Adrenal gland (tissue), 5 donors: ENCODE results near the gene PNPLA5.

Experiments
- POLR2A ChIP-seq, 2 donors: fragments of 450-650 bp; IDR thresholded peaks; one replicate each; pipeline ENCODE4 v1.6.1; 2017; ENCODE audit warnings: antibody characterized with exemption in 2 of 2, mild to moderate bottlenecking in 2 of 2, moderate library complexity in 1 of 2
- TF ChIP-seq, protein P1 (sequence below), 6 experiments: fragments of 450-650 bp in 4 of 6; fragments of 200-600 bp in 2 of 6; sonication (generic) in 1 of 6; IDR thresholded peaks; 1 replicate in 5 of 6; 2 replicates in 1 of 6; pipeline versions ENCODE4 v1.5.1 to v1.8.0; 2016 to 2021; ENCODE audit warnings: antibody characterized with exemption in 6 of 6, mild to moderate bottlenecking in 2 of 6, moderate library complexity in 1 of 6
- donor health status: DM: no; HTN: no; CAD: no.

- TF ChIP-seq, protein P1, sequence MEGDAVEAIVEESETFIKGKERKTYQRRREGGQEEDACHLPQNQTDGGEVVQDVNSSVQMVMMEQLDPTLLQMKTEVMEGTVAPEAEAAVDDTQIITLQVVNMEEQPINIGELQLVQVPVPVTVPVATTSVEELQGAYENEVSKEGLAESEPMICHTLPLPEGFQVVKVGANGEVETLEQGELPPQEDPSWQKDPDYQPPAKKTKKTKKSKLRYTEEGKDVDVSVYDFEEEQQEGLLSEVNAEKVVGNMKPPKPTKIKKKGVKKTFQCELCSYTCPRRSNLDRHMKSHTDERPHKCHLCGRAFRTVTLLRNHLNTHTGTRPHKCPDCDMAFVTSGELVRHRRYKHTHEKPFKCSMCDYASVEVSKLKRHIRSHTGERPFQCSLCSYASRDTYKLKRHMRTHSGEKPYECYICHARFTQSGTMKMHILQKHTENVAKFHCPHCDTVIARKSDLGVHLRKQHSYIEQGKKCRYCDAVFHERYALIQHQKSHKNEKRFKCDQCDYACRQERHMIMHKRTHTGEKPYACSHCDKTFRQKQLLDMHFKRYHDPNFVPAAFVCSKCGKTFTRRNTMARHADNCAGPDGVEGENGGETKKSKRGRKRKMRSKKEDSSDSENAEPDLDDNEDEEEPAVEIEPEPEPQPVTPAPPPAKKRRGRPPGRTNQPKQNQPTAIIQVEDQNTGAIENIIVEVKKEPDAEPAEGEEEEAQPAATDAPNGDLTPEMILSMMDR (IDR thresholded peaks at IDR 0.05): no peak
- TF ChIP-seq POLR2A (IDR thresholded peaks at IDR 0.05): no peak
Observed at GRCh38 chr22:43839781-43840180, 52.0 kb downstream of the PNPLA5 start.
